Esophagus (tissue), 2 donors: ENCODE data around the gene BCORL1. TPM values are rescaled to one million over a fixed set of nuclear protein-coding genes. Genes with fewer than 3 reads are reported as not detected.
A peak's percentile ranks its signal among the peaks of the same experiment; 100 is the strongest.

Experiments
- H3K27ac ChIP-seq, 2 donors: one replicate each; pipeline ENCODE4 v1.5.1; 2013; ENCODE audit warnings: low read depth in 2 of 2, mild to moderate bottlenecking in 2 of 2, inconsistent platforms in 1 of 2, low read length in 1 of 2, moderate library complexity in 1 of 2
- H3K27me3 ChIP-seq, 2 donors: one replicate each; pipeline ENCODE4 v1.6.1; 2013; ENCODE audit warnings: low read length in 2 of 2, control low read depth in 1 of 2, mild to moderate bottlenecking in 1 of 2; ENCODE audit not compliant: insufficient read depth in 2 of 2, control insufficient read depth in 1 of 2
- H3K36me3 ChIP-seq, 2 donors: one replicate each; pipeline ENCODE4 v1.6.1; 2013; ENCODE audit warnings: low read length in 1 of 2; ENCODE audit not compliant: control insufficient read depth in 2 of 2, insufficient read depth in 2 of 2
- H3K4me1 ChIP-seq, 2 donors: one replicate each; pipeline ENCODE4 v1.6.1; 2013; ENCODE audit warnings: low read length in 1 of 2; ENCODE audit not compliant: control insufficient read depth in 2 of 2, insufficient read depth in 2 of 2
- H3K4me3 ChIP-seq, 2 donors: one replicate each; pipeline ENCODE4 v1.5.1; 2013; ENCODE audit warnings: low read length in 2 of 2, mild to moderate bottlenecking in 2 of 2, low read depth in 1 of 2, moderate library complexity in 1 of 2
- H3K9me3 ChIP-seq, 2 donors: one replicate each; pipeline ENCODE4 v1.6.1; 2013; ENCODE audit warnings: mild to moderate bottlenecking in 2 of 2, low read depth in 1 of 2, low read length in 1 of 2, moderate library complexity in 1 of 2; ENCODE audit not compliant: control insufficient read depth in 2 of 2, insufficient read depth in 1 of 2
- WGBS, 2 donors: extraction: QIAGEN DNeasy Blood & Tissue Kit; methylation state at CpG; one replicate each; pipeline ENCODE4 v1.1.7; 2013; 5-methylcytosine and 5-hydroxymethylcytosine counted together
- polyA plus RNA-seq, 2 donors: library from polyadenylated mRNA; stranded (reverse); fragments of 200-250 nt; gene quantifications; one replicate each; pipeline ENCODE4 v1.2.3, GENCODE V29; 2013
- donor health status: healthy with polysubstance abuse.
- donor health status: Bipolar disorder and iron deficiency.

Gene BCORL1
- polyA plus RNA-seq, 2 donors: 1.0 to 1.7 TPM

GRCh38 chrX:130060122-130061069 is 78.0 kb downstream of the BCORL1 start:
- peak overlapping the region in 1 of 2 donors; percentile 34 for H3K27ac ChIP-seq
- H3K4me1 ChIP-seq: no peaks in the 10 kb centered on the region
- no peaks in the 10 kb centered on the region for H3K9me3 ChIP-seq
- peak overlapping the region; percentile 46 to 57 for H3K4me3 ChIP-seq
- H3K27me3 ChIP-seq: no peaks in the 10 kb centered on the region
- WGBS, 2 donors: 1 to 31% methylated on average over 48 to 87 of the region's 87 CpGs
- H3K36me3 ChIP-seq: no peaks in the 10 kb centered on the region

- Histone ChIP-seq H3K9me3 (no peaks in the 10 kb centered on the region), H3K27me3 (no peaks in the 10 kb centered on the region), H3K4me3 (no peak overlapping the region), H3K27ac (no peak overlapping the region), H3K4me1 (no peaks in the 10 kb centered on the region), H3K36me3 (peaks cover 0 to 15% of the 10 kb centered on the region in 2 donors)
- 85 to 89% methylated on average over 15 of the region's 15 CpGs for WGBS, 2 donors
Observed at GRCh38 chrX:130066975-130067615, 84.7 kb downstream of the BCORL1 start.

- Histone ChIP-seq H3K36me3 (peaks cover 0 to 20% of the 10 kb centered on the region in 2 donors), H3K27me3 (no peaks in the 10 kb centered on the region), H3K4me1 (no peaks in the 10 kb centered on the region), H3K27ac (no peak overlapping the region), H3K9me3 (no peaks in the 10 kb centered on the region), H3K4me3 (no peak overlapping the region)
- 62 to 85% methylated on average over 18 of the region's 18 CpGs for WGBS, 2 donors
Observed at GRCh38 chrX:130071611-130072344, 89.3 kb downstream of the BCORL1 start.

DNA sequence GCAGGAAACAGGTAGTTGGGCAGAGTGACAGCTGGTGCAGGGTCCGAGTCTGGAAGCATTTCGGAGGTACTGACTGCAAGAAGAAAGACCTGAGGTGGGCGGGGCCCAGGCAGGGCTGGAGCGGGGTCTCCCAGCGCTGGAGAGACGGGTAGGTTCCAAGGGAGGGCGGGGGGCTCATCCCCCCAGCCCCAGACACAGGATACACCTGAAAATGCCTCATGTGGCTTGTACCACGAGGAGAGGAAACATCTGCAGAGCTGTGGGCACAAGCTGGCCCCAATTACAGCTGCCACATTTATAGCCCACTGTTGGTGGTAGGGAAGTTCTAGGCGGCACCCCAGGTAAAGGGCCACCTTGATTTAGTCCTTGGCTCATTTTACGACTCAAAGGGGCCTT is 89.9 kb downstream of the BCORL1 start:
- H3K27me3 ChIP-seq: no peaks in the 10 kb centered on the region
- H3K4me1 ChIP-seq: no peaks in the 10 kb centered on the region
- WGBS, 2 donors: 75 to 89% methylated on average over 10 of the region's 10 CpGs
- peaks cover 0 to 17% of the 10 kb centered on the region in 2 donors for H3K36me3 ChIP-seq
- H3K27ac ChIP-seq: no peak overlapping the region
- H3K4me3 ChIP-seq: no peak overlapping the region
- no peaks in the 10 kb centered on the region for H3K9me3 ChIP-seq

- H3K36me3 ChIP-seq: peaks cover 0 to 13% of the 10 kb centered on the region in 2 donors
- H3K4me1 ChIP-seq: no peaks in the 10 kb centered on the region
- no peak overlapping the region for H3K4me3 ChIP-seq
- H3K27ac ChIP-seq: no peak overlapping the region
- no peaks in the 10 kb centered on the region for H3K9me3 ChIP-seq
- WGBS, 2 donors: 85 to 92% methylated on average over 4 of the region's 4 CpGs
- no peaks in the 10 kb centered on the region for H3K27me3 ChIP-seq
Observed at GRCh38 chrX:130075777-130076176, 93.3 kb downstream of the BCORL1 start.

GRCh38 chrX:130079824-130080406 is 97.5 kb downstream of the BCORL1 start:
- Histone ChIP-seq H3K36me3 (peaks cover 0 to 5% of the 10 kb centered on the region in 2 donors), H3K27ac (no peak overlapping the region), H3K27me3 (no peaks in the 10 kb centered on the region), H3K4me1 (peaks cover 0 to 2% of the 10 kb centered on the region in 2 donors), H3K9me3 (no peaks in the 10 kb centered on the region), H3K4me3 (no peak overlapping the region)
- WGBS, 2 donors: 36 to 41% methylated on average over 9 of the region's 9 CpGs

- Histone ChIP-seq H3K27me3 (no peaks in the 10 kb centered on the region), H3K4me3 (no peak overlapping the region), H3K9me3 (no peaks in the 10 kb centered on the region), H3K27ac (no peak overlapping the region), H3K4me1 (peaks cover 0 to 2% of the 10 kb centered on the region in 2 donors), H3K36me3 (peaks cover 0 to 5% of the 10 kb centered on the region in 2 donors)
- 73 to 85% methylated on average over 7 of the region's 7 CpGs for WGBS, 2 donors
Observed at GRCh38 chrX:130080791-130081367, 98.4 kb downstream of the BCORL1 start.

DNA sequence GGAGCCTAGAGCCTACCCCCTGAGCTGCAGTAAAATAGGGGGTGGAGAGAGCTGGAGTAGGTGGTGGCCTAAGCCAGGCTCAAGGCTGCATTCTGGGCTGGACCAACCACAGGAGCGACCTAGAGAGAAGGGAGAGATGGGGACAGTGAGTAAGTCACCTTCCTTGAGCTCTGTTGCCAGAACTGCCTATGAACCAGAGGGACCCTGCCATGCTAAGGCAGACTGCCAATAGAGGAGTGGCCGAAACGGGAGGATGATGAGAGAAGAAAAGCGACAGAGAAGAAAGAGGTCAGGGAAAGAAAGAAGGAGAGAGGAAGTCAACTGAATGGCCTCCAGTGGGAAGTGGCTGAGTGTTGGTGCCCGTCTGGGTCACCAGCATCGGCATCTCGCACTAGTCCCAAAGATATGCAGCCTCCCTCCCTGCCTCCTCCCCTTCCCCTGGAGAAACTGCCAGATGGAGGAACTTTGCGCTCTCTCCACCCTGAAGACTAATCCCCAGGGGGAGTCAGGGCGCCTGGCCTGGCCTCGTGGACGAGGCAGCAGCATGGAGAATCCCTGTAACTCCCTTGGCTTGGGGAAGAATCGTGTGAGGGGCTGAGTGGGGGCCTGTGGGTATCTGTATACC is 99.1 kb downstream of the BCORL1 start:
- H3K4me1 ChIP-seq: peaks cover 0 to 2% of the 10 kb centered on the region in 2 donors
- H3K36me3 ChIP-seq: peaks cover 0 to 5% of the 10 kb centered on the region in 2 donors
- no peak overlapping the region for H3K27ac ChIP-seq
- no peaks in the 10 kb centered on the region for H3K27me3 ChIP-seq
- no peak overlapping the region for H3K4me3 ChIP-seq
- no peaks in the 10 kb centered on the region for H3K9me3 ChIP-seq
- WGBS, 2 donors: 53 to 54% methylated on average over 12 of the region's 12 CpGs
